HG02884 (cell line): ENCODE results near the gene CACNA2D2.

Experiments used
- ATAC-seq: cut with Tn5 transposase; IDR thresholded peaks from one replicate; pipeline ENCODE4 v1.9.1; 2021; ENCODE audit warnings: mild to moderate bottlenecking, moderate library complexity; ENCODE audit not compliant: unreplicated experiment

CACNA2D2 gene

GRCh38 chr3:50374363-50375257 is 128.8 kb downstream of the CACNA2D2 start:
- no peak for ATAC-seq

GRCh38 chr3:50373146-50374051 is 130.0 kb downstream of the CACNA2D2 start:
- ATAC-seq, result no peak

GRCh38 chr3:50372349-50372748 is 131.1 kb downstream of the CACNA2D2 start:
- ATAC-seq, result no peak

GRCh38 chr3:50371133-50371685 is 132.2 kb downstream of the CACNA2D2 start:
- ATAC-seq, result no peak

GRCh38 chr3:50370594-50370993 is 132.8 kb downstream of the CACNA2D2 start:
- ATAC-seq, result no peak

GRCh38 chr3:50369012-50369670 is 134.3 kb downstream of the CACNA2D2 start:
- ATAC-seq, result no peak

- no peak for ATAC-seq
Measured at GRCh38 chr3:50365842-50366220, 137.6 kb downstream of the CACNA2D2 start.

GRCh38 chr3:50365080-50365841 is 138.2 kb downstream of the CACNA2D2 start:
- ATAC-seq, result peak; percentile 82

GRCh38 chr3:50364573-50365079 is 138.8 kb downstream of the CACNA2D2 start:
- no peak for ATAC-seq

GRCh38 chr3:50359760-50360110 is 143.7 kb downstream of the CACNA2D2 start:
- ATAC-seq, result no peak

GRCh38 chr3:50358911-50359759 is 144.3 kb downstream of the CACNA2D2 start, which contains the start of gene TMEM115:
TSS of gene TMEM115 (minus strand) at chr3:50359521. CDS start at chr3:50359063, 458 bp downstream.
- ATAC-seq, result peak; percentile 99

- no peak for ATAC-seq
Measured at GRCh38 chr3:50358355-50358910, 145.0 kb downstream of the CACNA2D2 start.

- ATAC-seq, result no peak
Measured at GRCh38 chr3:50357481-50357880, 146.0 kb downstream of the CACNA2D2 start.

GRCh38 chr3:50356553-50356952 is 146.9 kb downstream of the CACNA2D2 start:
- ATAC-seq, result no peak

- no peak for ATAC-seq
Measured at GRCh38 chr3:50355829-50356552, 147.4 kb downstream of the CACNA2D2 start.

GRCh38 chr3:50354850-50355249 is 148.6 kb downstream of the CACNA2D2 start:
- ATAC-seq, result no peak

GRCh38 chr3:50354186-50354764 is 149.2 kb downstream of the CACNA2D2 start:
- no peak for ATAC-seq
